GM19025 (cell line): ENCODE data around the gene SDSL.

Source experiments
- ATAC-seq: cut with Tn5 transposase; IDR thresholded peaks from one replicate; pipeline ENCODE4 v1.9.1; 2021; ENCODE audit warnings: mild to moderate bottlenecking, low read depth, moderate library complexity; ENCODE audit not compliant: unreplicated experiment

SDSL gene

GRCh38 chr12:113440947-113441782 is 19.0 kb downstream of the SDSL start:
- ATAC-seq = no peak

DNA sequence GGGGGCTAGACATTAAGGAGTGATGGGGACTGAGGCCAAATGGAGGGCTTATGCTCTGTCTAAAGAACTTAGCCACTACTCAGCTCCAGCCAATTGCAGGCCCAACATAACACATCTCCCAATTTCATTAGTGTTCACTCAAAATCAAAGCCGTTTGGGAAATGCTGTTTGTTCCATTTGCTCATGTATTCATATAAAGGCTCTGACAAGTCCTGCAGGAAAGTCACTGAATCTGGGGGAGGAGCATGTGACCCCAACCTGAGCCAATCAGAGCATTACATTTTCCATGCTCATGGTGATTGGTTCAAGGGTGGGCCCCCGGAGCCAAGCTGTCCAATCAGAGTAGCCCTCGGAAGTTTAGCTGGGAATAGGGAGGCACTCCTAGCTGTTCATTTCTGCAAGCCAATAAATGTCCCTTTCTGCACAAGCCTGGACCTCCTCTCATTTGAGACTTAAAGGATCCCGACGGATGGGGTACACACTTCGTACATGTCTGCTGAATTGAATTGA is 20.9 kb downstream of the SDSL start:
- no peak for ATAC-seq

- peak; percentile 53 for ATAC-seq
These were observed 23.5 kb downstream of the SDSL start for GRCh38 chr12:113445544-113446171.

GRCh38 chr12:113448873-113449272 is 26.7 kb downstream of the SDSL start:
- ATAC-seq = no peak

- ATAC-seq = no peak
These were observed 27.1 kb downstream of the SDSL start for GRCh38 chr12:113449299-113449698.

DNA sequence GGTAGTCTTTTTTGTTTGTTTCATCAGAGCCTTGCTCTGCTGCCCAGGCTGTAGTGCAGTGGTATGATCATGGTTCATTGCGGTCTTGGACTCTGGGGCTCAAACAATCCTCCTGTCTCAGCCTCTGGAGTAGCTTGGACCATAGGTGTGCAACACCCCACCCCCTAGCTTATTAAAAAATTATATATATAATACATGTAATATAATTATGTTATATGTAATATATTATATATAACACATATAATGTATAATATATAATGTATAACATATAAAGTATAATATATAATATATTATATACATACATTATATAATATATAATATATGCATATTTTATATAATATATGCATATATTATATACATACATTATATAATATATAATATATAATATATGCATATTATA is 27.7 kb downstream of the SDSL start:
- no peak for ATAC-seq

DNA sequence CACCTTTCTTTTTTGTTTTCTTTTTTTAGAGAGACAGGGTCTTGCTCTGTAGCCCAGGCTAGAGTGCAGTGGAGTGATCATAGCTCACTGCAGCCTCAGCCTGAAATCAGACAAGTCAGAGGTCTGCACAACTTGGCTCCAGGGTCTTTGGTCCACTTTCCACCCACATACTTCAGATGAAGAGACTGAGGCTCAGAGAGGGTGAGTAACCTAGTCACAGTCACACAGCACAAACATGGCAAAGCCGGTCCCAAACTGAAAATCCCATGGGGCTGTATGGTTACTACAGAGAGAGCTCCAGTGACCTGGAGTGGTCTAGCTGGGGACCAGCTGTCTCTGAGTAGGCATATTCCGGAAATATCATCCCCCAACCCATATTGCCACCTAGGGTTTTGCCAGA is 30.3 kb downstream of the SDSL start:
- ATAC-seq = no peak

DNA sequence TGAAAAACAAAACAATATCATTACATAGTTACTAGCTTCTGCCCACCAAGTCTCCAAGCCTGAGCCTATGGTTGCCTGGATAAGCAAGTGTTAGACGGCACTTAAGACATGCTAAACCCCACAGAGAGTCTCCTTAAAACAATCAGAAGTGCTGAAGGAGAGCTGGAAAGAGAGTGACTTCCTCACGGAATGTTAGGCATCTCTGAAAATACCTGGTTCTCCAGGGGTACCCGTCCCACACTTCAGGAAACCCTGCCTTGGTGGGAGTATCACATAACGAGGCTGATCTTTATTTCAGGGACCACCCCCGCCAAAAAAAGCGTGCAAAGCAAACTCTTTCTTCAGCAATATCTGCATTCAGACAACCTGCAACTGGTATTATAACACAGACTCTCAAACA is 31.1 kb downstream of the SDSL start:
- ATAC-seq = no peak

DNA sequence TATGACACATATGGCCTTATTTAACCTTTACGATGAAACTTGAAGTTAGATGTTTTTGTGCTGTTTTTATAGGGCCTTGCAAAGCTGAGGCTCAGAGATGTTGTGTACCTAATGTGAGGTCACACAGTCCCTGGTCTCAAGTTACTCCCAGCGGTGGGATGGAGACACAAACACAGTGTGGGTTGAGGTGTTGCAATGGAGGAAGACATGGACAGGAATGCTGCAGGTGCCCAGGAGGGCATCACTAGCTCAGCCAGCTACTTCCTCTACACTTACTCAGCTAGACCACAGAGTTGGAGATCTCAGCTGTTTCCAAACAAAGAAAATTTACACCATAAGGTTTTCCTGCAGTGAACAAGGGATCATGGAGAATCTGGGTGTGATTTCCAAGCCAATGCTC is 34.0 kb downstream of the SDSL start:
- ATAC-seq = no peak

DNA sequence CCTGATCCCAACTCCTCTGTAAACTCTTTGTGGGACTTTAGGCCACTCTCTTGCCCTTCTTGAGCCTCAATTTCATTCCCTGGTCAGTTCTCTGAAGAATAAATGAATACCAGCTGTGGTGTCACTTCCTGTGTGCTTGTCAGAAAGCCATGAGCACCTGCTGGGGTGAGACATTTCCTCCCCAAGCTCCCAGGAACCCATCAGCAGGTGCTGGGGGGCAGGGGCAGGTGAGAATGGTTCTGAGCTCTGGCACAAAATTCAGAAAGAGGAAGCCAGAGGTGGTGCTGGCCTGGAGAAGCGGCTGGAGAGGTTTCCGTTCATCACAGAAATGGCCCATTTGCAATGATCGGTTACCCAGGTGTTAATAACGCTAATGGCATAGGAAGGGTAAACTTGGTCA is 34.6 kb downstream of the SDSL start:
- ATAC-seq = no peak

- no peak for ATAC-seq
These were observed 35.0 kb downstream of the SDSL start for GRCh38 chr12:113457185-113457584.

DNA sequence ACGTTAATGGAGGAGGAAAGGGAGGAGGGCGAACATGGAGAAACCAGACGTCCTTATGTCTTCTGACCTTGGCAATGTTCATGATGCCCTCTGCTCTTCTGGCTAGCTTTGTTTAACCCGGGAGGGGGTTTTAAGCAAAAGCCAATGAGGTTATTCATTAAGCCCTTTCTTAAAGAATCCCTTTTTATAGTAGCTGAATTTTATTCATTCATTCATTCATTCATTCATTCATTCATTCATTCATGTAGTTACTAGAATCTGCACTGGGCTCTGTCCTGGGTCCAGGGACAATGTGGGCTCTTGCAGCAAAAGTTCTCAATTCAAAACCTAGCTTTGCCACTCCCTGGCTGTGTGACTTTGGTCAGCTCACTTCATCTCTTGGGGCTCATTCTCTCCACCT is 35.5 kb downstream of the SDSL start:
- ATAC-seq = no peak

GRCh38 chr12:113459981-113460380 is 37.8 kb downstream of the SDSL start:
- no peak for ATAC-seq

DNA sequence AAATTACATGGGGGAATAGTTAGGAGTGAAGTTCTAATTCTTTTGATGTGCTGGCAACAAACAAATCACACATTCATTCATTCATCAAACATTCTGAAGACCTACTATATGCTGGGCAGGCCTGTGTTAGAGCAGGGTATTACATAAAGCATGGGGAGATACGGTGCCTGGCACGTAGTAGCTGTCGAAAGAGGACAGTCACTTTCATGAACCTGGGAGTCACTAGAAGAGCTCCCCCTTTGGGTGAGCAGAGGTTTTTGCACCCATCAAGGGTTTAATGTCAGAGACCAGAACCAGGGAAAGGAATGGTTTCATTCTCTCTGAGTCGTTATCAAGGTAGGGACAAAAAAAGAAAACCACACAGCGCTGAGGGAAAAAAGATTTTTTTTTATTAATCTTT is 39.5 kb downstream of the SDSL start:
- no peak for ATAC-seq

- ATAC-seq = no peak
These were observed 40.1 kb downstream of the SDSL start for GRCh38 chr12:113462117-113462774.

DNA sequence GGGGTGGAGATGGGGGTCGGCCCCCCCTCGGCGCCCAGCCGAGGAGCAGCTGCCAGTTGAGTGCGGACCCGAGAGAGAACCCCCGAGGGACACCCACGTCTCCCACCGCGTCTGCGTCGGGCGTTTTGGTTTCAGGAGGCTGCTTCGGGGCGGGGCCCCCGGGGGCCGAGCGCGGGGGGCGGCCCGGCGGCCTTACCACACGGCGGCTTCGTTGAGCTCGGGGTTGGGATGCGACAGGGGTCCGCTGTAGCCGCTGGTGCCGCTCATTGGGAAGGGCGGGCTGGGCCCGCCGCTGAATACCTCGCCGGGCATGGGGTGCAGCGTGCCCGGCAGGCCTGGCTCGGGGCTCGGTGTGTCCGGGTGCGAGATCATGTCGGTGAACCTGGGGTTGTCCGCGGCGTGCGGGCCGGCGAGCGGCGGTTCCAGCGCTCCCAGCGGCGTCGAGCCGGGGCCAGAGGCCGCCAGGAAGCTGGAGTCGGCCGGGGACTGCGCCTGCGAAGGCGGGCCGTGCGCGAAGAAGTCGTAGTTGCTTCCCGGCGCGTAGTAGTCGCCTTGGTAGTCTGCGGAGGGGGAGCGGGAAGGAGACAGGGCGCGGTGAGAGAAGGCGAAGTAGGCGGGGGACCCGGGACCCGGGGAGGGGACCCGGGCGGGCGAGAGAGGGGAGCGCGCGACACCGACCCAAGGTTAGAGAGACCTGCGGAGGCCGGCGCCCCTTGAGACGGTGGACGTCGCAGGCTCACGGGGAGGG is 41.0 kb downstream of the SDSL start:
- no peak for ATAC-seq

DNA sequence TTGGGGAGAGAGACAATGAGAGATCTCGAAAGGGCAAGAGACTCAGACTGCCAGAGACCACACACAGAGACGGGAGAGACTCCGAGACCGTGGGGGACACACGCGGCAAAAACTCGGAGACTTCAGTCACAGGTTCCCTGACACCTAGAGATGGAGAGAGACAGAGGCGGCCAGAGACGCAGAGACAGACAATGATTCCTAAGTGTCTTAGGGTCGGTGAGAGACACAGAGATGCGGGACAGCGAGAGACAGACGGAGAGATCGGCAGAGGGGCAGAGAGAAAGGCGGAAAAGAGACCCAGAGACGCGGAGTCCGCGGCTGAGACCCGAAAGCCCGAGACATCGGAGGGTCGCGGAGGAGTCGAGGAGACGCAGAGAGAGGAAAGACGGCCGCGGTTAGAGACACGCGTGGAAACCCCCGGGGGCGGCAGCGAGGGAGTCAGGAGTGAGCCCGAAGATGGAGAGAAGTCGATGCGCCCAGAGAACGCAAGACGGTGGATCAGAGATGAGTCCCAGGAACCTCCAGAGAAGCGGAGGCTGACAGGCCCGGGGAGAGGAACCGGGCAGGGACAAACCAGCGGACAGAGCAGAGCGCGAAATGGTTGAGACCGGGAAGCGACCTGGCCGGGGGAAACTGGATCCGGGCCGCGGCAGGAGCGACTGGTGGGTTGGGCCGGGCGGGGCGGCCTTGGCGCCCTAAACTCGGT is 41.7 kb downstream of the SDSL start:
- no peak for ATAC-seq

DNA sequence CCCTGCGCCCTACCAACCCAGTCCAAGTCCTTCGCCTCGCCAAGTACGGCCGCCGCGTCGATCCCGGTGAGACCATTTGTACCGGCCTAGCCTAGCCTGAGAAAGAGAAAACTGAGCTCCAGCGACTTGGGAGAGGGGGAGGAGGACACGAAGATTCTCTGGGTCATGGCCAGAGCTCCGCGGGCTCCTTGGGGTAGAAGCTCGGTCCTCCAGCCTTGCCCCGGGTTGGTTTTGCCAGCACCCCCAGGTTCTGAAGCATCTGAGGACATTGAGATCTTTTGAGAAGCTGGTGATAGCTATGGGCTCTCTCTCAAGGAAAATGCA is 42.2 kb downstream of the SDSL start:
- no peak for ATAC-seq

- ATAC-seq = no peak
These were observed 42.9 kb downstream of the SDSL start for GRCh38 chr12:113464852-113465719.
